ENCODE data around the gene SLC9A1. TPM values are rescaled to one million over a fixed set of nuclear protein-coding genes. Genes with fewer than 3 reads are reported as not detected.

SLC9A1 gene
- total and polyA plus RNA-seq, 2 of the 8 experiments (the other 6 are each of a cell fraction or from before 2014, with no cell fraction given): 11.3 to 25.1 TPM

DNA sequence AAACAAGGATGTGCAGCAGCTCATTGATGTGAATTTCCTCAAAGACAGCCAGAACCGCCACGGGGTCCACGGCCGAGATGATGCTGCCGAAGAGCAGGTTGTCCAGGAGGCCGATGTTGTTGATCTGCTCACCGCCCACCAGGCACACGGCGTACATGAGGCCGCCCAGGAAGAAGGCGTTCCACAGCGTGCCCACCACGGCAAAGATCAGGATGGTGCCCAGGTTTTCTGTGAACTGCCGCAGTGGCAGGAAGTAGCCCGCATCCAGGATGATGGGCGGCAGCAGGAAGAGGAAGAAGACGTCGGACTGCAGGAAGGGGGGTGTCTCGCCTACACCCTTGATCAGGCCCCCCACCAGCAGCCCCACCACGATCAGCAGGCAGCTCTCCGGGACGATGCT is 41.1 kb downstream of the SLC9A1 start:
- no peak for FAIRE-seq
- Histone ChIP-seq H3K27ac (ENCODE audit: low read depth, low read length) (no peak overlapping the region), H4K20me1 (replicated peaks in 1 of 2; ENCODE audit: control insufficient read depth in 1 of 2, insufficient read depth in 2 of 2, low read length in 2 of 2) (peaks cover 0 to 1% of the 10 kb centered on the region in 2 experiments), H3K4me3 (ENCODE audit: extremely low read depth in 1 of 4, insufficient read depth in 2 of 4, low read depth in 3 of 4, low read length in 4 of 4) (no peak overlapping the region), H3K79me2 (ENCODE audit: control insufficient read depth in 1 of 2, insufficient read depth in 2 of 2, low read length in 2 of 2) (peaks cover 0 to 4% of the 10 kb centered on the region in 2 experiments; a peak in 1 of 4 replicates), H3K9ac (replicated peaks in 1 of 4; ENCODE audit: extremely low read depth in 1 of 4, low read depth in 3 of 4, low read length in 3 of 4) (no peak overlapping the region), H3K4me2 (ENCODE audit: insufficient read depth in 1 of 2, low read depth in 2 of 2, low read length in 2 of 2) (no peak overlapping the region), H3K36me3 (ENCODE audit: control insufficient read depth in 2 of 4, insufficient read depth in 4 of 4, low read length in 3 of 4) (peaks cover 0 to 4% (median 0%) of the 10 kb centered on the region in 4 experiments; a peak in 3 of 8 replicates), H2BK120ac (replicated peaks; ENCODE audit: low read depth, low read length) (no peak overlapping the region), H3K56ac (replicated peaks; ENCODE audit: insufficient read length, low read depth, low read length) (no peak overlapping the region), H3K27me3 (replicated peaks in 1 of 4; ENCODE audit: control insufficient read depth in 3 of 4, extremely low read depth in 1 of 4, insufficient read depth in 3 of 4, low read length in 3 of 4) (no peaks in the 10 kb centered on the region), H4K91ac (replicated peaks; ENCODE audit: insufficient read length, low read length) (no peak overlapping the region), H3K23me2 (ENCODE audit: low read depth, low read length) (no peaks in the 10 kb centered on the region), H2BK12ac (ENCODE audit: low read depth, low read length) (no peak overlapping the region), H3K14ac (ENCODE audit: insufficient read length) (no peak overlapping the region), H2BK5ac (ENCODE audit: low read depth, low read length) (0 out of 2 replicates have a peak overlapping the region, but pooled peaks have one; percentile 5), H2BK20ac (ENCODE audit: low read length) (no peak overlapping the region), H2BK15ac (ENCODE audit: low read length) (no peak overlapping the region), H4K8ac (ENCODE audit: extremely low read depth, insufficient read depth, low read length) (no peak overlapping the region), H3K18ac (ENCODE audit: extremely low read depth, low read length) (no peak overlapping the region), H3K23ac (ENCODE audit: insufficient read length) (no peak overlapping the region), H3K79me1 (ENCODE audit: low read depth, low read length) (peaks cover 4% of the 10 kb centered on the region; the same call in 1 of the 2 replicates), H2AK5ac (ENCODE audit: low read depth, low read length) (no peak overlapping the region), H2AFZ (ENCODE audit: low read length) (no peak overlapping the region), H3K4me1 (replicated peaks in 1 of 4; ENCODE audit: control insufficient read depth in 3 of 4, insufficient read depth in 4 of 4, low read length in 3 of 4) (peaks cover 0 to 2% (median 0%) of the 10 kb centered on the region in 4 experiments; a peak in 1 of 7 replicates), H3K4ac (replicated peaks; ENCODE audit: insufficient read length, low read depth, low read length) (no peak overlapping the region), H4K5ac (ENCODE audit: insufficient read length, low read depth, low read length) (no peak overlapping the region), H3K9me3 (ENCODE audit: insufficient read depth in 2 of 2, low read depth in 1 of 2, low read length in 1 of 2) (no peaks in the 10 kb centered on the region)
- no peak for DNase-seq (ENCODE audit: low read depth in 1 of 2, low spot score in 2 of 2)
- TF ChIP-seq CREB1 (IDR thresholded peaks at IDR 0.05): no peak
- TF ChIP-seq GTF2F1 (IDR thresholded peaks at IDR 0.05; ENCODE audit: borderline replicate concordance, low read depth, low read length): no peak
- no peak for TF ChIP-seq RNF2 (IDR thresholded peaks at IDR 0.05; ENCODE audit: borderline replicate concordance, low read depth, low read length, missing control alignments, poor library complexity, severe bottlenecking)
- TF ChIP-seq ASH2L (IDR thresholded peaks at IDR 0.05; ENCODE audit: low read length): no peak
- TF ChIP-seq, protein P1, sequence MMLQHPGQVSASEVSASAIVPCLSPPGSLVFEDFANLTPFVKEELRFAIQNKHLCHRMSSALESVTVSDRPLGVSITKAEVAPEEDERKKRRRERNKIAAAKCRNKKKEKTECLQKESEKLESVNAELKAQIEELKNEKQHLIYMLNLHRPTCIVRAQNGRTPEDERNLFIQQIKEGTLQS (IDR thresholded peaks at IDR 0.05; ENCODE audit: insufficient read depth, low read depth, low read length): no peak
- 96% methylated on average over 17 of the region's 22 CpGs; no CpG with 5 or more reads in 1 of the 2 experiments for WGBS, 2 experiments (ENCODE audit: extremely low coverage in 1 of 2, insufficient coverage in 1 of 2, insufficient read length in 1 of 2, insufficient replicate concordance in 2 of 2, low coverage in 1 of 2, low lambda C conversion rate in 2 of 2, missing lambda C conversion rate in 1 of 2)
- ChIA-PET POLR2A (ENCODE audit: partially characterized antibody) (no interaction called here), CTCF (ENCODE audit: partially characterized antibody) (interaction anchor here (0.6 to 12.7 kb wide), 9 partner anchors 12 to 183 kb away, joined by 3 to 166 read pairs (median 22); partner anchors contain the start of gene SLC9A1)

All from H1 (cell line).